ENCODE data around the gene GRK1.

GRK1 gene

DNA sequence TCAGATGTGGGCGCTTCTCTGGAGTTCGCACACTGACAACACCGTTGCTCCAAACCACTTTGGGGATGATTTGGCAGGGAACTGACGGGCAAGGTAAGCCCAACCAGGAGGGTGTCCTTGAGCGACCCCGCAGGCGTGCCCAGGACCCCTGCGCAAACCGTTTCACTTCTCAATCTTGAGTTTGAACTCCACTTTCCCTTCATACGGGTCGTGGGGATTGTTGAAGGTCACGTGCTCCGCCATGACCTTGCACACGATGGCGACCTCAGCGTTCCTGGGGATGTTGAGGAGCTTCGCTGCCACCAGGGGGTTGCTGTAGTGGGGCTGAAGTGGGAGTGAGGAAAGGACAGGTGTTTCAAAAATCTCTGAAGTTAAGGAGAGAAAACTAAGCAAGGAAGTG lies 17.8 kb upstream of the GRK1 start:
- POLR2A ChIA-PET: no interaction called here
- no peak for DNase-seq (ENCODE audit: extremely low spot score)
- TF ChIP-seq, protein P1, sequence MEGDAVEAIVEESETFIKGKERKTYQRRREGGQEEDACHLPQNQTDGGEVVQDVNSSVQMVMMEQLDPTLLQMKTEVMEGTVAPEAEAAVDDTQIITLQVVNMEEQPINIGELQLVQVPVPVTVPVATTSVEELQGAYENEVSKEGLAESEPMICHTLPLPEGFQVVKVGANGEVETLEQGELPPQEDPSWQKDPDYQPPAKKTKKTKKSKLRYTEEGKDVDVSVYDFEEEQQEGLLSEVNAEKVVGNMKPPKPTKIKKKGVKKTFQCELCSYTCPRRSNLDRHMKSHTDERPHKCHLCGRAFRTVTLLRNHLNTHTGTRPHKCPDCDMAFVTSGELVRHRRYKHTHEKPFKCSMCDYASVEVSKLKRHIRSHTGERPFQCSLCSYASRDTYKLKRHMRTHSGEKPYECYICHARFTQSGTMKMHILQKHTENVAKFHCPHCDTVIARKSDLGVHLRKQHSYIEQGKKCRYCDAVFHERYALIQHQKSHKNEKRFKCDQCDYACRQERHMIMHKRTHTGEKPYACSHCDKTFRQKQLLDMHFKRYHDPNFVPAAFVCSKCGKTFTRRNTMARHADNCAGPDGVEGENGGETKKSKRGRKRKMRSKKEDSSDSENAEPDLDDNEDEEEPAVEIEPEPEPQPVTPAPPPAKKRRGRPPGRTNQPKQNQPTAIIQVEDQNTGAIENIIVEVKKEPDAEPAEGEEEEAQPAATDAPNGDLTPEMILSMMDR (IDR thresholded peaks at IDR 0.05; ENCODE audit: control extremely low read depth, extremely low read depth, low read depth, missing control alignments): no peak
- CTCF ChIA-PET: interaction anchor here (2.1 kb wide), 1 partner anchor 11 kb away, joined by 7 read pairs; no protein-coding TSS in a partner anchor

DNA sequence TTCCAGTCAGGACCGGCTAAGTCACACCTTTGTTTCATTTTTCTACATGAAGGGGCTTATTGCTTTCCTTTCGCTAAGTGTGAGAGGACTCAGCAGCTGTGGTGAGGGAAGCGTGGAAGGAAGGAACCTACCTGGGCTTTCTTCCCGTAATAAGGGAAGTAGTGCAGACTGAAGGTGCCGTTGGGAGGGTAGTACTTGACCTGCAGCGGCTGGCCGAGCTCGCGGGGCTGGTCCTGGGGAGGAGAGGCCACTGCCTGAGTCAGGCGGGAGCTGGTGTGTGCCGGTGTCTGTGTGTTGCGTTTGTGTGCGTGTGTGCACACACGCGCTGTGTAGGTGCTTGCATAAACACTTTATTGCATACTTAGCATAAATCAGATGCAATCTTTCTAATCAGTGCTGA lies 16.7 kb upstream of the GRK1 start:
- ChIA-PET CTCF (interaction anchor here (0.7 to 2.1 kb wide), 2 partner anchors 12 to 17 kb away, joined by 3 to 7 read pairs; partner anchors contain the start of gene GRK1), POLR2A (no interaction called here)
- TF ChIP-seq, protein P1 (IDR thresholded peaks at IDR 0.05; ENCODE audit: control extremely low read depth, extremely low read depth, low read depth, missing control alignments): no peak

DNA sequence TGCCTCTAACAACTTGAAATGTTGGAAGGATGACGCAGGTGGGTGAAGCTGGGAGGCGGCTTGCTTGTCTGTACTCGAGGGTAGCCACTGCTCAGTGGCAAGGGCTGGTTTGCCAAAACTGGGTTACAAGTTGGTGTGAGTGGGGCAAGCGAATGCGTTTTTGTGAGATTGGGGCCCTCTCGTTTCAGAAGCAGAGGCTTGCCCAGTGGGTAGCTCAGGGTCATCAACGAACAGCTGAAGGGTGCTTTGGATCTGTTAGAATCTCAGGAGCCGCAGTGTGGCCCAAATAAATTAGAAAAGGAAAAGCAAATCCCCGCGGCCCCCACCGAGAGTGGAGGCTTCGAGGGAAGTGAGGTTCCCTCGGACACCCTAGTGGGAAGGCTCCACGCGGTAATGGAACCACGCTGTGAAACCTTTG lies 16.3 kb upstream of the GRK1 start:
- ChIA-PET CTCF (interaction anchor here (0.7 to 2.1 kb wide), 2 partner anchors 13 to 16 kb away, joined by 3 to 7 read pairs; partner anchors contain the start of gene GRK1), POLR2A (no interaction called here)
- no peak for DNase-seq (ENCODE audit: extremely low spot score)
- TF ChIP-seq, protein P1 (IDR thresholded peaks at IDR 0.05; ENCODE audit: control extremely low read depth, extremely low read depth, low read depth, missing control alignments): no peak

More for the DNA sequence above, 16.7 kb upstream of the GRK1 start:
- DNase-seq (ENCODE audit: extremely low spot score): no peak

DNA sequence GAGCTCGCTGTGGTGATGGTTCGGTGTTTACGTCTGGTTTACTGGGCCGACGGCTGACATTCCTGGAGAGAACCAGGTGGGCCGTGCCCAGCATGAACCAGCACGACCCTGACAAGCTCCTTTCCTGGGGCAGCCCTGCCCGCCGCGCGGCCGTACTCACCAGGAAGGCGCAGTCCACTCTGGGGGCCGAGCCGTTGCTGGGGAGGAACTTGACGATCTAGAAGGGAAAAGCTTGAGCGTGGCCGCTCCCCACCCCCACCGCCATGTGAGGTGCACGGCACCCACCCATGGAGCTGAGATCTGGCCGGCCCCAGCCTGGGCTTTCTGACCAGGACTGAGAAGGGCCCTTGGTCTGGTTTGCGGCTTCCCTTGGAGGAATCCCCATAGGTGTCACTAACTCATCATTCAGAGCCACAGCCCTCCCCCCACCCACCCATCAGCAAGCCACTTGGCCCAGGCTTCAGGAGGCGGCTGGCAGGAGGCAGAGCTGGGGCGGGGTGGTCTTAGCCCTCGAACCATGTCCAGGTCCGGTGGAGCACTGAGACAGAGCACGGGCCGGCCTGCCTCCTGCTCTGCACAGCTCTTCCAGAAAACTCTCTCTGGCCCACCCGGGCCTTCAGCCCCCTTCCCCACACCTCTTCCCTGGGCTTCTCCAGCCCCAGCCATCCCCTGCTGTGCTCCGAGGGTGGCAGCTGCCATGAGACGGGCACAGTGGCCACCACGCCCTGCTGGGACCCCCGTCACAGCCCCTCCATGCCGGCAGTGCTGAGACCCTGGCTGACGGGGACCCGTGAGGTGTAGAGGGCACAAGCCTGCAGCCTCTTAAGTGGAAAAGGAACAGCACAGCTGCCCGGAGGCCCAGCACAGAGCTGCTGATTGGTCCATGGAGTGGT lies 15.3 kb upstream of the GRK1 start:
- ChIA-PET POLR2A (no interaction called here), CTCF (no interaction called here)
- TF ChIP-seq, protein P1 (IDR thresholded peaks at IDR 0.05; ENCODE audit: control extremely low read depth, extremely low read depth, low read depth, missing control alignments): no peak
- DNase-seq (ENCODE audit: extremely low spot score): no peak

DNA sequence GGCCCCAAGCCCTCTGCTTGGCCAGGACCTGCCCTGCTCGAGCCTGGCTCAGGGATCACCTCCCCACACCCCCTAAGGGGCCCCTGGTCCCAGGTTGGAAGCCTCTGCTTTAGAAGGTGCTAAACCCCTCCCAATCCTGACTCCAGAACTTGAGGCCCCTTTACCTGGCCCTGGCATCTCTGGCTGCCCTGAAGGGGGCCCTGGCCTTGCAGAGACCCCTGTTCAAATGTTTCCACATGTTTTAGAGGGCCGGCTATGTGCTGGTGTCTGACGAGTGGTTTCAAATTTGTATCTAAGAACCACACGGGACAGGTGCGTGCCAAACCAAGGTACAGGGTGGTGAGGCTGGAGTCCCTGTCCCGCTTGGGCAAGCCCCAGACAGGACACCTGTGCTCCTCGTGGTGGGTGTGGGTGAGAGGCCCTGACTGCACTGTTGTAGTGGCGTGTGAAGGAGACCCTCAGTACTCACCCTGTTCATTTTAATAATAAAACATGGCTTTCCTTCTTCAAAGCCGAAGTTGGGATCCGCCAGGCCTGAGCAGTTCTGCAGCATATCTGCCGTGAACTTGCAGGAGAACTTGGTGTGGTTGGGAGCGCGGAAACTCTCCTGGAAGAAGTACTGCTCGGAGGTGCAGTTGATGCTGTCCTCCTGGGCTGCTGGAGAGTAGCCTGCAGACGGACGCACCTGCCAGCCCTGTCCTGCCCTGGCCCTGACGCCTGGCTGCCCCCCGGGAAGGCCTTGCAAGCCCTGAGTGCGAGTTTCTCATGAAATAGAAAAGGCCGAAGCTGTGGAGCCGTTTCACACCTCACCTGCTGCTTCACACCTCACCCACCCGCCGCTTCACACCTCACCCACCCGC lies 14.4 kb upstream of the GRK1 start:
- DNase-seq (ENCODE audit: extremely low spot score): no peak
- ChIA-PET POLR2A (no interaction called here), CTCF (no interaction called here)
- TF ChIP-seq, protein P1 (IDR thresholded peaks at IDR 0.05; ENCODE audit: control extremely low read depth, extremely low read depth, low read depth, missing control alignments): no peak
